AG04450 (cell line): ENCODE data around the gene CHD3. TPM values are rescaled to one million over a fixed set of nuclear protein-coding genes. Genes with fewer than 3 reads are reported as not detected.

ENCODE experiments used
- CTCF ChIA-PET: fragments of 300-600, 350-600 bp; formaldehyde crosslinking; extraction: SDS; loops from one replicate; lab custom pipeline; 2022; ENCODE audit warnings: antibody characterized with exemption, inconsistent platforms; lab: Charles Lee
- POLR2A ChIA-PET: fragments of 350-600 bp; formaldehyde crosslinking; extraction: SDS; loops from one replicate; lab custom pipeline; 2021; ENCODE audit warnings: antibody characterized with exemption, inconsistent platforms; lab: Yijun Ruan, JAX
- DNase-seq: peaks from one replicate; pipeline ENCODE4 v3.0.0-alpha.2; 2011; ENCODE audit warnings: low read depth, low spot score
- H3K27ac ChIP-seq: one replicate; pipeline ENCODE4 v1.5.1; 2012; ENCODE audit warnings: low read depth, low read length, control low read depth
- H3K27me3 ChIP-seq: one replicate; pipeline ENCODE4 v1.6.0; 2012; ENCODE audit warnings: low read length; ENCODE audit not compliant: control insufficient read depth, insufficient read depth
- H3K4me3 ChIP-seq: 2 replicates; pipeline ENCODE4 v1.5.1; 2011; ENCODE audit warnings: mild to moderate bottlenecking, low read depth, low read length, control low read depth
- H3K9me3 ChIP-seq: 2 replicates; pipeline ENCODE4 v1.5.1; 2012; ENCODE audit warnings: low read length; ENCODE audit not compliant: control insufficient read depth, insufficient read depth
- CTCF ChIP-seq: IDR thresholded peaks from 2 replicates; pipeline ENCODE4 v1.5.1; 2011; ENCODE audit warnings: low read depth, low read length, control low read depth, inconsistent platforms
- polyA plus RNA-seq: library from polyadenylated mRNA; depleted of rRNA; stranded (reverse); fragments of >200 nt; gene quantifications from 2 replicates; pipeline ENCODE4 v1.2.3, GENCODE V29; 2011; rRNA removed
- small RNA-seq: library from RNA; depleted of rRNA; stranded (forward); fragments of <200 nt; gene quantifications from one replicate; pipeline ENCODE3, GENCODE V24; 2012; ENCODE audit warnings: low read depth; ENCODE audit not compliant: insufficient read length

CHD3 gene
- polyA plus RNA-seq, 1 experiment, result 50.0 TPM

GRCh38 chr17:7959503-7960253, 71.1 kb downstream of the CHD3 start:
- H3K27me3 ChIP-seq, result peaks cover 19% of the 10 kb centered on the region
- ChIA-PET POLR2A (no interaction called here), CTCF (interaction anchor here (1.2 kb wide), 1 partner anchor 30 kb away, joined by 4 read pairs; no protein-coding TSS in a partner anchor)

GRCh38 chr17:7961421-7961820, 72.8 kb downstream of the CHD3 start:
- no peak overlapping the region for H3K27ac ChIP-seq
- ChIA-PET POLR2A (no interaction called here), CTCF (interaction anchor here (1.1 to 1.5 kb wide), 2 partner anchors 12 to 29 kb away, joined by 4 read pairs; no protein-coding TSS in a partner anchor)
- peaks cover 19% of the 10 kb centered on the region for H3K27me3 ChIP-seq
- H3K4me3 ChIP-seq, result no peak overlapping the region
- DNase-seq, result no peak
- no peaks in the 10 kb centered on the region for H3K9me3 ChIP-seq
- no peak for TF ChIP-seq CTCF

More at GRCh38 chr17:7959503-7960253, 71.1 kb downstream of the CHD3 start:
- no peak for TF ChIP-seq CTCF
- no peak overlapping the region for H3K27ac ChIP-seq
- H3K9me3 ChIP-seq, result no peaks in the 10 kb centered on the region
- no peak overlapping the region for H3K4me3 ChIP-seq
- DNase-seq, result no peak

Small RNAs within 50 kb of the gene (small RNA-seq; reads per million reads assigned to genes)
- 1.6 reads per million for gene SCARNA21

Other genes starting within 250 kb of the CHD3 start
- 0.05 and 0.11 TPM in 2 replicates for gene ATP1B2, start 237.9 kb upstream of the CHD3 start, polyA plus RNA-seq
- gene TP53, start 201.3 kb upstream of the CHD3 start, polyA plus RNA-seq, result 40.7 and 48.9 TPM in 2 replicates
- 4.1 and 4.5 TPM in 2 replicates for gene WRAP53, start 200.3 kb upstream of the CHD3 start, polyA plus RNA-seq
- 7.2 and 7.7 TPM in 2 replicates for gene EFNB3, start 183.6 kb upstream of the CHD3 start, polyA plus RNA-seq
- 0.04 and 0.06 TPM in 2 replicates for gene DNAH2, start 171.0 kb upstream of the CHD3 start, polyA plus RNA-seq
- gene KDM6B, start 54.6 kb upstream of the CHD3 start, polyA plus RNA-seq, result 2.0 and 2.4 TPM in 2 replicates
- gene TMEM88, start 33.7 kb upstream of the CHD3 start, polyA plus RNA-seq, result 0.29 and 0.45 TPM in 2 replicates
- 49.3 and 59.0 TPM in 2 replicates for gene NAA38, start 31.2 kb upstream of the CHD3 start, polyA plus RNA-seq
- 6.9 and 8.1 TPM in 2 replicates for gene CYB5D1, start 30.8 kb upstream of the CHD3 start, polyA plus RNA-seq
- 1.3 and 1.4 TPM in 2 replicates for gene RNF227, start 27.5 kb downstream of the CHD3 start, polyA plus RNA-seq
- gene KCNAB3, start 41.1 kb downstream of the CHD3 start, polyA plus RNA-seq, result 2.2 and 3.1 TPM in 2 replicates
- gene TRAPPC1, start 43.2 kb downstream of the CHD3 start, polyA plus RNA-seq, result 202 and 227 TPM in 2 replicates
- gene CNTROB, start 43.4 kb downstream of the CHD3 start, polyA plus RNA-seq, result 11.3 and 12.9 TPM in 2 replicates
- not detected in 2 replicates for gene GUCY2D, start 113.8 kb downstream of the CHD3 start, polyA plus RNA-seq
- not detected in 2 replicates for gene ALOX15B, start 150.3 kb downstream of the CHD3 start, polyA plus RNA-seq
- gene ALOX12B, start 198.9 kb downstream of the CHD3 start, polyA plus RNA-seq, result not detected in 2 replicates
- 0.04 and 0.05 TPM in 2 replicates for gene ALOXE3, start 229.7 kb downstream of the CHD3 start, polyA plus RNA-seq
- not detected in 2 replicates for gene HES7, start 235.3 kb downstream of the CHD3 start, polyA plus RNA-seq